NCI-H1694 (cell line): ENCODE data around the gene RUVBL2.
"Not testable (repeated sequence)": the region's sequence is repeated elsewhere in the genome, so short reads cannot be mapped to it uniquely, and the experiment has no call there.

Source experiments
- DNase-seq: peaks from one replicate; lab custom pipeline; 2025; lab: John Stamatoyannopoulos, UW

Gene RUVBL2

DNA sequence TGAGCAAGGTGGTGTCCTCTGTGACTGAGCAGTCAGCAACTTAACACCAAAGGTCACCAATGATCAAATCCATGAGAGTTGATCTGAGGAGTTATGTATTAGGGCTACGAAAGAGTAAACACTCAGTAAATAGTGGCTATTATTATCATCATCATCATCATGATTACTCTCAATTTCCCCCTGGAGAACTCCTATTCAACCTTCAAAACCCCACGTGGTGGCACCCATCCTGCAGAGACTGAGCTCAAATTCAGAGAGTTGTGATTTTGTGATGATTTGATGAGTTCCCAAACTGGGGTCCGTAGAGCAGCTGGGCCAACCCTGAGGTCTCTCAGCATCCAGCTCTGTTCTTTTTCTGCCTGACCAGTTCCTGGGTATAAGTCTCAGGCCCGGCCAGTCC, 56.1 kb downstream of the RUVBL2 start:
- not testable (repeated sequence) for DNase-seq

DNA sequence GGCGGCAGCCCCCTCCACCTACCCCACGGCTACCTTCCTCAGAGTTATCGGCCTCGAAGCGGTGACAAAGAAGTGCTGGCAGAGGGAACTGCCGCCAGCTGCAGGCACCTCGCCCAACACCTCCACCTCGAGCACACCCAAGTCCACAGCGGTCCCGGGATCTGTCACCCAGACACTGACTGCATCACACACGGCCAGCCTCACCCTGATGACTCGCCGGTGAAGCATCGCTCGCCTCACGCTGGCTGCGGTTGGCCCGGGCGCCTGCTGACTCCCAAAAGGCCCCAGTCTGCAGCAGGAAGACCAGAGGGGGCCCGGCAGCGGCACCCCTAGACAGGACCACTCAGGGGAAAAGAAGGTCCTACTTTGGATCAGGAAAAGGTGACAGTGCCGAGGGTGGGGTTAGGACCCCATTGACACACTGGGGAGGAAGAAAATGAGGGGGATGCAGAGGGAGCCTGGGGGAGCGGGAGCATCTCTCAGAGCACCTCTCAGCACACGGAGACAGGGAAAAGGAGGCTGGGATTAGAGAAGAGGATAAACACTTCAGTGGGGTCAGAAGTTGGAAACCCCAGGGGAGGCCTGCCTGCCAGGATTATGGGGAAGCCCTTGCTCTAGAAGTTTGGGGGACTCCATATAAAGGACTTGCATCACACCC, 56.8 kb downstream of the RUVBL2 start:
- DNase-seq = not testable (repeated sequence)

GRCh38 chr19:49056101-49056901, 62.6 kb downstream of the RUVBL2 start:
- DNase-seq = no peak

DNA sequence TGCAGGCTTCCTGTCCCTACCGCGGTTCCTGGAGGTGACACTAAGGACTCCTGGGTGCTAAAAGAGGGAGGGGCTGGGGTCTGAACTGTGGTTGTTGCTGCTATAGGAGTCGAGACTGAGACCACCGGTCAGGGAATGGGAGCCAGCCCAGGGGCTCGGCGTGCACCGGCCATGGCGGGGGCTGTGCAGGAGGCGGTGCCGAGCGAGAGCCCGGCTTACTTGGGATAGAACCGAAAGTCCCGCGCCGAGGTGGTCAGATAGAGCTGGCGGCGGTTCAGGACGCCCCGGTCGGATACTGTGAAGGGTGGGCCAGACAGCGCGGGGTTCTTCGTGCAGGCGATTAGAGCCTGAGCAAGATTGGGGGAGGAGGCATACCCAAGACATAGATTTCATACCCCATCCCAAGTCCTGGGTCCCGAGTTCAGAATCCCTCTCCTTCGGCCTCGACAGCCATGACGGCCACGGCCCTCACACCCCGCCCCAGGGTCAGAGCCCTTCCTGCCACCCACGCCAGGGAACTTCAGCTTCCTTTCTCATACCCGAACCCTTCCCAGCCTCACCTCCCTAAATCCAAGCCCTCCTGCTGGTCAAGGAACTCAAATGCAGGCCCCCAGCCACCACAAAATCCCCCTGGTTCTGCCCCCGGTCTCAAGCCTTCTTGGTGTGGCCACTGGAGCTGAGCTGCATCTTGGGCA, 63.4 kb downstream of the RUVBL2 start:
- DNase-seq = not testable (repeated sequence)

DNA sequence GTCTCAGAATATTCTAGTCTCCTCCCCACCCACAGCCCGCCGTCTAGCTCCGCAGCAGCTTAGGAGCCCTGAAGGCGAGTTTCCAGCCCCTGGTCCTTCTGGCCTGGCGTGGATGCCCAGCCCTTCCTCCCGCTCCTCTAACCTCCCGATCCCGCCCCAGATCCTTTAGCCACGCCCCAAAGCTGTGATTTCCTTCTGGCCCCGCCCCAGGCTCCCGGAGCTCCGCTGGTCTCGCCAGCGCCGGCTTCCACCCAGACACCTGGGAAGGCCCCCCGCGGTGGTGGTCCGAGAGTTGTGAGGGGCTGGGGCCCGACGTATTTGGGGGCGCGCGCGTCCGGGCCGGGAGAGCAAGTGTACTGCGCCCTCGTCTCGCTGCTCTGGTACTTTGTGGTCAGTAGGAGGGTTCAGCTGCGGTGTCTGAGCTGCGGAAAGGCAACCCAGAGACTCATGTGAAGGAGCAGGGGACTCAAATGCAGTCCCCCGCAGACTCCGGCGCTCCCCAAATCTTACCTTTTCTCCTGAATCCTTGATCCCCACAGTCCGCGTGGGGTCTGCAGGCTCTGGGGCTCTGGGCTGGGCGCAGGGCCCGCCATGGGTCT, 64.0 kb downstream of the RUVBL2 start, which contains the start of gene CGB7:
TSS of gene CGB7 (minus strand) at position 114 of the 599 bp plus-strand sequence. CDS start 2,374 bp downstream, outside the sequence.
- no peak for DNase-seq

DNA sequence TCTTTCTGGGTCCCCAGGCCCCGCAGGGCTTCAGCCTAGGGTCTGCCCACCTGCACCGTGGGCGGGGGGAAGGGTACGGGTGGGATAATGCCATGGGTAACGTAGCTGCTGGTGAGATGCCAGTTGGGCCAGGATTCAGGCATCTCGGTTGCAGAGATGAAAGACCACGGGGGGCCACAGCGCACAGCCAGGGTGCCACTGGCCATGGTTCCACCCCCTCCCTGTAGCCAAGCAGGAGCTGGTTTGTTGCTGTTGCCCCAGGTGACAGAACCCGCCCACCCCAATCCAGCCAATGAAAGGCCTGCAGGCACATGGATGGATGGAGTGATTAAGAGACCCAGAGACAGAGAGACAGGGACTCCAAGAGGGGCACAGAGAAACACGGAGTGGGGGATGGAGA, 64.9 kb downstream of the RUVBL2 start:
- no peak for DNase-seq

DNA sequence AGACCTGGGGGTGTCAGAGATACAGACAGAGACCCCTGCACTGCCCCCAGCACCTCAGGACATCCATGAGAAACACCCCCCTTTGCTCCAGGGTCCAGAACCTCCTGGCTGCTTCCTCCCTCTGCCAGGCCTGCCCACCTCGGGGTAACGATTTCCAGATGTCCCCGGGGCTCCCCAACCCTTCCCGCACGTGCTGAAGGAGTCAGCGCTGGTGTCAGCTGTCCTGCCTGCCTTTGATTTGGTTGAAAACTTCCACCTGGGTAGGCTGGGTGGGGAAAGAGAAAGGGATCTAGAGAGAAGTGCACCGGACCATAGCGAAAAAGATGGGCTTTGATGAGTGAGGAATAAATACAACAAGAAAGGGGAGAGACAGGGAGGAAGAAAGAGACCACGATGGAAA, 65.4 kb downstream of the RUVBL2 start:
- DNase-seq = no peak

- no peak for DNase-seq
These were observed 67.3 kb downstream of the RUVBL2 start for GRCh38 chr19:49061000-49061399.

GRCh38 chr19:49061445-49061844, 67.8 kb downstream of the RUVBL2 start:
- DNase-seq = no peak

GRCh38 chr19:49064029-49064629, 70.4 kb downstream of the RUVBL2 start:
- no peak for DNase-seq

- DNase-seq = no peak
These were observed 71.3 kb downstream of the RUVBL2 start, which contains the start of gene NTF4 for GRCh38 chr19:49064768-49065611. NTF4 (minus strand) TSS chr19:49064818; CDS start chr19:49061997, 2,821 bp downstream.
